Mesenchymal stem cell (in vitro differentiated cells and primary cell): ENCODE measurements around the gene TMEM97.

Experiments
- DNase-seq: peaks from one replicate; pipeline ENCODE4 v3.0.0-alpha.2; 2013
- H2AFZ ChIP-seq: one replicate; pipeline ENCODE4 v1.6.1; 2013; ENCODE audit warnings: low read depth, mild to moderate bottlenecking, control low read depth, inconsistent platforms, low read length, moderate library complexity
- H2AK5ac ChIP-seq: 2 replicates; pipeline ENCODE4 v1.6.1; 2013; ENCODE audit warnings: low read length, moderate library complexity, mild to moderate bottlenecking, inconsistent platforms; ENCODE audit not compliant: severe bottlenecking
- H2BK120ac ChIP-seq: one replicate; pipeline ENCODE4 v1.6.1; 2013; ENCODE audit warnings: low read depth, mild to moderate bottlenecking, inconsistent platforms, low read length, moderate library complexity
- H2BK12ac ChIP-seq, 2 experiments: one replicate each; pipeline ENCODE4 v1.6.1; 2013; ENCODE audit warnings: inconsistent platforms in 2 of 2, low read length in 2 of 2, mild to moderate bottlenecking in 2 of 2, moderate library complexity in 2 of 2, control low read depth in 1 of 2
- H2BK15ac ChIP-seq: one replicate; pipeline ENCODE4 v1.6.1; 2013; ENCODE audit warnings: mild to moderate bottlenecking, low read depth, inconsistent platforms; ENCODE audit not compliant: poor library complexity, severe bottlenecking
- H2BK5ac ChIP-seq: 2 replicates; pipeline ENCODE4 v1.6.1; 2013; ENCODE audit warnings: low read depth, mild to moderate bottlenecking, low read length, control low read depth, inconsistent platforms; ENCODE audit not compliant: poor library complexity, severe bottlenecking
- H3K14ac ChIP-seq, 2 experiments: one replicate each; pipeline ENCODE4 v1.6.1; 2013; ENCODE audit warnings: inconsistent platforms in 2 of 2, low read length in 2 of 2, control low read depth in 1 of 2, mild to moderate bottlenecking in 1 of 2, moderate library complexity in 1 of 2
- H3K18ac ChIP-seq, 2 experiments: one replicate each; pipeline ENCODE4 v1.6.1; 2013; ENCODE audit warnings: inconsistent platforms in 2 of 2, low read length in 2 of 2, control low read depth in 1 of 2, low read depth in 1 of 2, mild to moderate bottlenecking in 1 of 2
- H3K23ac ChIP-seq, 2 experiments: one replicate each; pipeline ENCODE4 v1.6.1; 2013; ENCODE audit warnings: inconsistent platforms in 2 of 2, low read length in 2 of 2, mild to moderate bottlenecking in 2 of 2, moderate library complexity in 2 of 2, control low read depth in 1 of 2
- H3K27ac ChIP-seq: 2 replicates; pipeline ENCODE4 v1.5.1; 2013; ENCODE audit warnings: mild to moderate bottlenecking, moderate library complexity, low read length, control low read depth, inconsistent platforms; ENCODE audit not compliant: poor library complexity, severe bottlenecking
- H3K27me3 ChIP-seq, 2 experiments: 2 replicates each; pipeline versions ENCODE4 v1.6.1 to v1.7.0; 2013; ENCODE audit warnings: low read length in 2 of 2, mild to moderate bottlenecking in 2 of 2, moderate library complexity in 2 of 2, control low read depth in 1 of 2, inconsistent platforms in 1 of 2; ENCODE audit not compliant: control insufficient read depth in 1 of 2, insufficient read depth in 1 of 2
- H3K36me3 ChIP-seq, 2 experiments: 2 replicates each; pipeline versions ENCODE4 v1.6.1 to v1.7.0; 2013; ENCODE audit warnings: low read length in 2 of 2, control low read depth in 1 of 2, inconsistent platforms in 1 of 2, low read depth in 1 of 2, mild to moderate bottlenecking in 1 of 2; ENCODE audit not compliant: insufficient read depth in 2 of 2, control insufficient read depth in 1 of 2
- H3K4ac ChIP-seq, 2 experiments: one replicate each; pipeline ENCODE4 v1.6.1; 2013; ENCODE audit warnings: inconsistent platforms in 2 of 2, low read length in 2 of 2, mild to moderate bottlenecking in 2 of 2, moderate library complexity in 2 of 2, control low read depth in 1 of 2, low read depth in 1 of 2
- H3K4me1 ChIP-seq: 2 replicates; pipeline ENCODE4 v1.6.1; 2013; ENCODE audit warnings: low read depth, low read length, control low read depth; ENCODE audit not compliant: control insufficient read depth, insufficient read depth
- H3K4me2 ChIP-seq: 2 replicates; pipeline ENCODE4 v1.6.1; 2013; ENCODE audit warnings: low read length, mild to moderate bottlenecking, inconsistent platforms; ENCODE audit not compliant: poor library complexity, severe bottlenecking
- H3K4me3 ChIP-seq, 2 experiments: 2 replicates each; pipeline versions ENCODE4 v1.5.1 to v1.7.0; 2013; ENCODE audit warnings: low read length in 2 of 2, mild to moderate bottlenecking in 2 of 2, control low read depth in 1 of 2, low read depth in 1 of 2; ENCODE audit not compliant: insufficient read depth in 1 of 2
- H3K79me1 ChIP-seq: replicated peaks from 2 replicates; pipeline ENCODE4 v1.6.1; 2013; ENCODE audit warnings: mild to moderate bottlenecking, control low read depth, low read length, inconsistent platforms; ENCODE audit not compliant: poor library complexity, severe bottlenecking
- H3K9ac ChIP-seq: 2 replicates; pipeline ENCODE4 v1.7.0; 2013; ENCODE audit warnings: mild to moderate bottlenecking, low read length, moderate library complexity
- H3K9me3 ChIP-seq: 2 replicates; pipeline ENCODE4 v1.7.0; 2013; ENCODE audit warnings: mild to moderate bottlenecking, low read length; ENCODE audit not compliant: control insufficient read depth
- H4K8ac ChIP-seq: one replicate; pipeline ENCODE4 v1.6.1; 2013; ENCODE audit warnings: inconsistent platforms, mild to moderate bottlenecking, low read length, moderate library complexity
- H4K91ac ChIP-seq: one replicate; pipeline ENCODE4 v1.6.1; 2013; ENCODE audit warnings: mild to moderate bottlenecking, low read length, inconsistent platforms
- WGBS: methylation state at CpG from one replicate; pipeline ENCODE4 v1.1.7; 2013; ENCODE audit warnings: mixed read lengths; 5-methylcytosine and 5-hydroxymethylcytosine counted together

The TMEM97 gene

DNA sequence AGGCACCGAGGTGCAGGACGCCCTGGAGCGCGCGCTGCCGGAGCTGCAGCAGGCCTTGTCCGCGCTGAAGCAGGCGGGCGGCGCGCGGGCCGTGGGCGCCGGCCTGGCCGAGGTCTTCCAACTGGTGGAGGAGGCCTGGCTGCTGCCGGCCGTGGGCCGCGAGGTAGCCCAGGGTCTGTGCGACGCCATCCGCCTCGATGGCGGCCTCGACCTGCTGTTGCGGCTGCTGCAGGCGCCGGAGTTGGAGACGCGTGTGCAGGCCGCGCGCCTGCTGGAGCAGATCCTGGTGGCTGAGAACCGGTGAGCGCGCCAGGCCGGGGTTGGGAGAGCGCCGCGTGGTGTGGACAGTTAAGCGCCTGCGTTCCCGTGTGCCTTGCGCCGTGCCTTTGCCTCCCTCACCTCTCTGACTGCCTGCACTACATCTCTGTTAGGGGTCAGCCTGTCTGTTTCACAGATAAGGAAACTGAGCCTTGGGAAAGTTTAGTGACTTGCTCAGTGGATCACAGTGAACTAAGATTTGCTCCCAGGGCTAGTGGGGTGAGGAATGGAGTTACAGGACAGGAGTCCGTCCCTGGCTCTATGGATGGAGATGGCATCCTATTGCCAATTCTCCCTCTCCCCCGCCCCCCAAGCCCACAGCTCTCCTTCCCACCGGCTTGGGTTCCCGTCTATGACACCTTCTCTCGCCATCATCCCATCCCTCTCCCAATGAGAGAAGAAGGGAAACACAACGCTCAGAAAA lies 53.4 kb downstream of the TMEM97 start:
- peaks cover 0 to 11% of the 10 kb centered on the region in 2 experiments for H3K27me3 ChIP-seq
- WGBS, result 32% methylated on average over 26 of the region's 53 CpGs

DNA sequence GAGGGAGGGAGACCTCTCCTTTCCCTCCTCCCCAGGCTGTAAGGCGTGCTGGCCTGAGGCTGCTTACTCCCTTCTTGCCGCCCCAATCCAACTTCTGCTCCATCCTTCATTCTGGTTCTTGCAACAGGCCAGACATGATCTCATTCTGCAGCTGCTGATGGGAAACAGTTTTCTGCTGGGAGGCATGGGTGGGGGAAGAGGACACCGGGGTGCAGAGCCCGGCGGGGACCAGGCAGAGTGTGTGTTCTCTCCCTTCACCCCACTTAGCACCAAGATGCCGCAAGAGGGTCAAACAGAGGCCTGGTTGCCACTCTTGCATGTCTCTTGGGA lies 53.9 kb downstream of the TMEM97 start:
- Histone ChIP-seq H2BK5ac (no peak overlapping the region), H2AFZ (peak overlapping the region; percentile 7), H3K79me1 (no peaks in the 10 kb centered on the region), H2BK15ac (no peak overlapping the region), H3K4ac (no peak overlapping the region), H3K18ac (no peak overlapping the region), H3K9ac (peak overlapping the region; percentile 78), H3K23ac (no peak overlapping the region), H3K4me2 (no peak overlapping the region), H3K36me3 (peaks cover 0 to 8% of the 10 kb centered on the region in 2 experiments), H4K91ac (no peak overlapping the region), H4K8ac (no peak overlapping the region), H2BK12ac (no peak overlapping the region), H3K14ac (no peak overlapping the region), H3K27ac (no peak overlapping the region), H3K4me3 (peak overlapping the region in 1 of 2 experiments; percentile 81), H3K4me1 (peaks cover 21% of the 10 kb centered on the region), H2BK120ac (no peak overlapping the region), H3K27me3 (peaks cover 0 to 11% of the 10 kb centered on the region in 2 experiments), H2AK5ac (no peak overlapping the region), H3K9me3 (no peaks in the 10 kb centered on the region)
- DNase-seq, result no peak
- WGBS, result 94% methylated on average over 4 of the region's 6 CpGs

More for the DNA sequence above, 53.4 kb downstream of the TMEM97 start:
- no peaks in the 10 kb centered on the region for H3K79me1 ChIP-seq
- H3K27ac ChIP-seq, result no peak overlapping the region
- H4K91ac ChIP-seq, result no peak overlapping the region
- peaks cover 21% of the 10 kb centered on the region for H3K4me1 ChIP-seq
- peaks cover 0 to 11% of the 10 kb centered on the region in 2 experiments for H3K36me3 ChIP-seq
- H2BK5ac ChIP-seq, result no peak overlapping the region
- peak overlapping the region in 1 of 2 experiments; percentile 78 for H3K23ac ChIP-seq
- peak overlapping the region in 1 of 2 experiments; percentile 76 for H3K14ac ChIP-seq
- no peak overlapping the region for H2BK15ac ChIP-seq
- H2AFZ ChIP-seq, result peak overlapping the region; percentile 7
- peak overlapping the region; percentile 54 to 81 for H3K4me3 ChIP-seq
- DNase-seq, result peak; percentile 26
- H2BK120ac ChIP-seq, result no peak overlapping the region
- peak overlapping the region; percentile 63 to 80 for H3K18ac ChIP-seq
- H4K8ac ChIP-seq, result peak overlapping the region; percentile 25
- peak overlapping the region; percentile 78 for H3K9ac ChIP-seq
- H3K4me2 ChIP-seq, result peak overlapping the region; percentile 87
- H3K9me3 ChIP-seq, result no peaks in the 10 kb centered on the region
- H3K4ac ChIP-seq, result peak overlapping the region in 1 of 2 experiments; percentile 47
- H2BK12ac ChIP-seq, result no peak overlapping the region
- no peak overlapping the region for H2AK5ac ChIP-seq
